B cell (primary cell): ENCODE data around the gene KCNJ16. TPM values are rescaled to one million over a fixed set of nuclear protein-coding genes. Genes with fewer than 3 reads are reported as not detected.
"Not testable (repeated sequence)": the region's sequence is repeated elsewhere in the genome, so short reads cannot be mapped to it uniquely, and the experiment has no call there.

Experiments used
- ATAC-seq: fragments of 200-7000 bp; cut with Tn5 transposase; one replicate; pipeline ENCODE4 v1.10.0; 2021; ENCODE audit warnings: low read depth, mild to moderate bottlenecking, moderate number of reproducible peaks, moderate library complexity
- CTCF ChIA-PET: fragments of 350-600 bp; sonication (Branson Sonifier 250); formaldehyde crosslinking; loops from one replicate; lab custom pipeline; 2021; ENCODE audit warnings: antibody characterized with exemption, inconsistent platforms; lab: Charles Lee
- POLR2A ChIA-PET: fragments of 350-600 bp; sonication (Branson Sonifier 250); formaldehyde crosslinking; loops from one replicate; lab custom pipeline; 2021; ENCODE audit warnings: antibody characterized with exemption; lab: Charles Lee
- DNase-seq: peaks from one replicate; pipeline ENCODE4 v3.0.0; 2013
- H2AFZ ChIP-seq: 2 replicates; pipeline ENCODE4 v1.6.1; 2012; ENCODE audit warnings: mild to moderate bottlenecking, low read depth, low read length; ENCODE audit not compliant: insufficient read depth, poor library complexity, severe bottlenecking
- H3K27ac ChIP-seq, 2 donors: 1 replicate in 1 of 2; 2 replicates in 1 of 2; pipeline ENCODE4 v1.5.1; 2012 to 2013; ENCODE audit warnings: low read length in 2 of 2, mild to moderate bottlenecking in 2 of 2, moderate library complexity in 1 of 2
- H3K27me3 ChIP-seq, 4 experiments: fragments of 200-600 bp in 1 of 4; sonication (generic) in 1 of 4; replicated peaks in 1 of 4; 1 replicate in 2 of 4; 2 replicates in 2 of 4; pipeline versions ENCODE4 v1.6.1 to v1.7.0; 2013 to 2016; ENCODE audit warnings: low read length in 3 of 4, mild to moderate bottlenecking in 2 of 4, mixed read lengths in 1 of 4, moderate library complexity in 1 of 4; ENCODE audit not compliant: insufficient read depth in 4 of 4, control insufficient read depth in 3 of 4; ENCODE audit errors: control extremely low read depth in 1 of 4
- H3K36me3 ChIP-seq, 2 experiments: replicated peaks in 1 of 2; 1 replicate in 1 of 2; 2 replicates in 1 of 2; pipeline versions ENCODE4 v1.6.1 to v1.7.1; 2013; ENCODE audit warnings: low read length in 1 of 2; ENCODE audit not compliant: insufficient read depth in 2 of 2, control insufficient read depth in 1 of 2; ENCODE audit errors: control extremely low read depth in 1 of 2, extremely low read depth in 1 of 2
- H3K4me1 ChIP-seq, 2 donors: fragments of 200-600 bp in 1 of 2; sonication (generic) in 1 of 2; 1 replicate in 1 of 2; 2 replicates in 1 of 2; pipeline versions ENCODE4 v1.5.1 to v1.6.1; 2013 to 2017; ENCODE audit warnings: low read length in 2 of 2; ENCODE audit not compliant: control insufficient read depth in 2 of 2, insufficient read depth in 2 of 2
- H3K4me2 ChIP-seq: replicated peaks from 2 replicates; pipeline ENCODE3; 2012; ENCODE audit warnings: mild to moderate bottlenecking, low read depth, low read length; ENCODE audit not compliant: poor library complexity, severe bottlenecking
- H3K4me3 ChIP-seq, 5 experiments: fragments of 200-600 bp in 1 of 5; sonication (generic) in 1 of 5; 1 replicate in 3 of 5; 2 replicates in 2 of 5; pipeline versions ENCODE4 v1.5.1 to v1.7.0; 2011 to 2016; ENCODE audit warnings: low read length in 4 of 5, mild to moderate bottlenecking in 4 of 5, low read depth in 2 of 5, control low read depth in 1 of 5, moderate library complexity in 1 of 5; ENCODE audit not compliant: insufficient read depth in 1 of 5; ENCODE audit errors: control extremely low read depth in 1 of 5, extremely low read depth in 1 of 5
- H3K79me2 ChIP-seq: fragments of 200-600 bp; sonication (generic); one replicate; pipeline ENCODE4 v1.6.0; 2016; ENCODE audit warnings: low read length; ENCODE audit not compliant: control insufficient read depth, insufficient read depth
- H3K9ac ChIP-seq: fragments of 200-600 bp; sonication (generic); 2 replicates; pipeline ENCODE4 v1.6.1; 2017; ENCODE audit warnings: mild to moderate bottlenecking, low read length, moderate library complexity
- H3K9me3 ChIP-seq, 3 donors: one replicate each; pipeline versions ENCODE4 v1.6.1 to v1.7.1; 2013; ENCODE audit warnings: low read length in 2 of 3; ENCODE audit not compliant: control insufficient read depth in 2 of 3, insufficient read depth in 1 of 3; ENCODE audit errors: control extremely low read depth in 1 of 3
- H4K20me1 ChIP-seq: 2 replicates; pipeline ENCODE4 v1.6.0; 2012; ENCODE audit warnings: mild to moderate bottlenecking, low read length; ENCODE audit not compliant: insufficient read depth, control insufficient read depth, poor library complexity, severe bottlenecking
- H3K27ac Mint-ChIP-seq: one replicate; pipeline ENCODE4 v1.8.0; 2021; ENCODE audit warnings: mixed read lengths
- H3K27me3 Mint-ChIP-seq: one replicate; pipeline ENCODE4 v1.8.0; 2021; ENCODE audit warnings: mixed read lengths
- H3K4me1 Mint-ChIP-seq: one replicate; pipeline ENCODE4 v1.8.0; 2021; ENCODE audit warnings: mixed read lengths
- H3K4me3 Mint-ChIP-seq: one replicate; pipeline ENCODE4 v1.8.0; 2021; ENCODE audit warnings: mixed read lengths
- H3K9me3 Mint-ChIP-seq: one replicate; pipeline ENCODE4 v1.8.0; 2022; ENCODE audit warnings: mixed read lengths; ENCODE audit not compliant: insufficient read depth
- CTCF ChIP-seq: fragments of 200-600 bp; IDR thresholded peaks from one replicate; pipeline ENCODE4 v1.8.0; 2022; ENCODE audit warnings: antibody characterized with exemption, mild to moderate bottlenecking
- EZH2 ChIP-seq: IDR thresholded peaks from 2 replicates; pipeline ENCODE4 v1.6.1; 2012; ENCODE audit warnings: borderline replicate concordance, low read depth, mild to moderate bottlenecking, moderate library complexity, low read length; ENCODE audit not compliant: insufficient read depth, poor library complexity, severe bottlenecking
- WGBS: methylation state at CpG from one replicate; pipeline ENCODE4 v1.1.5; 2013; ENCODE audit warnings: missing lambda C conversion rate; ENCODE audit not compliant: insufficient coverage; 5-methylcytosine and 5-hydroxymethylcytosine counted together
- intact Hi-C: fragments of 100-400 bp; cut with micrococcal nuclease; formaldehyde crosslinking; loops from one replicate; pipeline ENCODE4 v1.10.0; 2022
- polyA plus RNA-seq: library from polyadenylated mRNA; depleted of rRNA; stranded (reverse); fragments of >200 nt; gene quantifications from 2 replicates; pipeline ENCODE4 v1.2.3, GENCODE V29; 2012
- total RNA-seq, 2 donors: library from RNA; stranded (reverse); fragments of 120-200 nt in 1 of 2; gene quantifications; 1 replicate in 1 of 2; 2 replicates in 1 of 2; pipeline versions ENCODE4 v1.2.3 to v1.2.4, GENCODE V29; 2013 to 2022

KCNJ16 gene
- total and polyA plus RNA-seq, 2 donors (not counting 1 experiment from before 2014, with no cell fraction given) = not detected

DNA sequence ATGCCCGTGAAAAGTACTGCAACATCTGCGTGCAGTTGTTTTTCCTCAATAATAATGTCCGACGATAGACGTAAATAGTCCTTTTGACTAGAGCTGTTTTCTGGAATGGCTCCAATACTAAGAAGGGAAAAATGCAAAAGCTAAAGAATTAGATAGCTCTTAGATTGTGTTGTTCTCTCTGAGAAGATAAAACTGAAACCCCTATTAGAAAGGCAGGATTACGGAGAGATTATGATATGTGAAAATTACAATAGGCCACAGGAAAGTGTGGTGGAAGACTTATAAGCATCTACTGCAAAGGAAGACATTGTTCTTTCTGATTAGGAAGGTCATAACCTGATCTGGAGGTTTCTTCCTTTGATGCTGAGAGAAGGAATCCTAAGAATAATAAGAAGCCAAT, 33.5 kb upstream of the KCNJ16 start:
- H3K4me2 ChIP-seq = no peak overlapping the region
- POLR2A ChIA-PET = no interaction called here
- intact Hi-C loops = no loop called here
- no peaks in the 10 kb centered on the region for H3K9me3 ChIP-seq
- H3K4me1 Mint-ChIP-seq = no peaks in the 10 kb centered on the region
- no peak for TF ChIP-seq EZH2
- TF ChIP-seq CTCF = no peak
- H3K9me3 Mint-ChIP-seq = no peaks in the 10 kb centered on the region
- H4K20me1 ChIP-seq = no peaks in the 10 kb centered on the region
- no peak overlapping the region for H2AFZ ChIP-seq
- WGBS = 100% methylated on average over 5 of the region's 6 CpGs
- no peaks in the 10 kb centered on the region for H3K36me3 ChIP-seq
- CTCF ChIA-PET = no interaction called here
- no peaks in the 10 kb centered on the region for H3K27me3 Mint-ChIP-seq
- no peak overlapping the region for H3K27ac ChIP-seq
- ATAC-seq (no peak), DNase-seq (no peak)
- no peaks in the 10 kb centered on the region for H3K79me2 ChIP-seq
- no peaks in the 10 kb centered on the region for H3K4me1 ChIP-seq
- no peak overlapping the region for H3K4me3 ChIP-seq
- H3K27me3 ChIP-seq = no peaks in the 10 kb centered on the region
- no peak overlapping the region for H3K27ac Mint-ChIP-seq
- no peak overlapping the region for H3K4me3 Mint-ChIP-seq
- H3K9ac ChIP-seq = no peak overlapping the region

- H3K4me2 ChIP-seq, H3K9ac ChIP-seq, POLR2A ChIA-PET, H3K9me3 Mint-ChIP-seq, H3K4me3 ChIP-seq, H3K4me1 ChIP-seq, intact Hi-C loops, H3K27me3 ChIP-seq, CTCF ChIA-PET, ATAC-seq, H3K27ac Mint-ChIP-seq, H3K9me3 ChIP-seq, H3K4me1 Mint-ChIP-seq, H3K79me2 ChIP-seq, H2AFZ ChIP-seq, H3K4me3 Mint-ChIP-seq, H3K27ac ChIP-seq, H4K20me1 ChIP-seq, H3K27me3 Mint-ChIP-seq, DNase-seq, H3K36me3 ChIP-seq: not testable (repeated sequence)
- no CpG with 5 or more reads among the region's 5 CpGs for WGBS
These were observed 29.2 kb upstream of the KCNJ16 start for GRCh38 chr17:70045780-70046179.
